Body of pancreas (tissue), 4 donors: ENCODE results near the gene USB1.

Experiments used
- CTCF ChIP-seq, 7 experiments: fragments of 450-650 bp in 4 of 7; fragments of 200-600 bp in 3 of 7; sonication (generic) in 3 of 7; IDR thresholded peaks; one replicate each; pipeline ENCODE4 v1.5.1; 2016 to 2019; ENCODE audit warnings: antibody characterized with exemption in 7 of 7
- POLR2A ChIP-seq, 3 donors: fragments of 450-650 bp; IDR thresholded peaks; one replicate each; pipeline ENCODE4 v1.6.1; 2016; ENCODE audit warnings: antibody characterized with exemption in 3 of 3, mild to moderate bottlenecking in 2 of 3

DNA sequence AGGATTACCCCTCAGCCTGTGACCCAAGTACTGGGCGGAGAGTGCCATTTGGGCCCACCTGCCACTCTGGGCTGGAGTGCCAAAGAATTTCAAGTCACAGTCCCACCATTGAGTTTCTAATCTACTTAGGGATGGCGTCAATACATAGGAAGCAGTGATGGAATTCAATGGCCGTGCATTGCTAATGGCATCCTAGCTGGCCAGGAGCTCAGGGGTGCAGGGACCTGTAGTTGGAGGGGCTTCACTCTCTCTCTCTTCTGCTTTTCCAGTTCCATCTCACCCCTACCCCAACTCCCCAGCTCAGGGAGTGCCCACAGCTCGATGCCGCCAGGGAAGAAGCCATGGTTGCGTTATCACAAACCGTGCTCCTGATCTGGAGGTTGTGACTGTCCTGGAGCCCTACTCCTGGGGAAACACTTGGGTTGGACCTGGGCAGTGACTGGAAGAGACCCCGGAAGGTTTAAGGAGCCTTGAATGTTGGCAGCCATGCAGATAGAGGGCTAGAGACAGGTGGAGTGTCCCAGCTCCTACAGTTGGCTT lies 26.8 kb downstream of the USB1 start:
- TF ChIP-seq CTCF (IDR thresholded peaks at IDR 0.05) (no peak), POLR2A (IDR thresholded peaks at IDR 0.05) (no peak)
